ENCODE measurements around the gene MYL5.
"Not testable (repeated sequence)": the region's sequence is repeated elsewhere in the genome, so short reads cannot be mapped to it uniquely, and the experiment has no call there.

MYL5 gene

DNA sequence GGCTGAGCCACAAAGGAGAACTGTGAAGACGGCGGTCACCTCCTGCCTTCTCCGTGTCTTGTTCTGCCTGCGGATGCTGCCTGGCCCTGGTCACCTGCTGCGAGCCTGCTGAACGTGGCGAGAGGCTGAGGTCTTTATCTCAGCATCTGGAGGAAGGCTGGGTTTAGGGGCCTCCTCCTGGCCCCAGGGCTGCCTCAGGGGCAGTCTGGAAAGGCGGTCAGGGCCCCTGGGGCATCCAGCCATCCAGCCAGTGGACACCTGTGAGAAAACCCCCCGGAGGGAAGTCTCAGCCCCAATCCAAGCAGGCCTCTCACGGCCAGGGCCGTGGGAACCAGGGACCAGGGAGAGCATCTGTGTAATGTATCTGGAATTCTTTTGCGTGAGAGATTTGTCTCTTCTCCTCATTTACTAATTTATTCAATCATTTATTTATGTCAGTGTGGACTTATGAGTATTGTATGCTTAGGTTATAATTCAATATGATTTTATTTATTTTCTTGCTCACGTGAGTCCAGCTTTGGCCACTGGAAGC is 37.6 kb upstream of the MYL5 start:
- DNase-seq = no peak

DNA sequence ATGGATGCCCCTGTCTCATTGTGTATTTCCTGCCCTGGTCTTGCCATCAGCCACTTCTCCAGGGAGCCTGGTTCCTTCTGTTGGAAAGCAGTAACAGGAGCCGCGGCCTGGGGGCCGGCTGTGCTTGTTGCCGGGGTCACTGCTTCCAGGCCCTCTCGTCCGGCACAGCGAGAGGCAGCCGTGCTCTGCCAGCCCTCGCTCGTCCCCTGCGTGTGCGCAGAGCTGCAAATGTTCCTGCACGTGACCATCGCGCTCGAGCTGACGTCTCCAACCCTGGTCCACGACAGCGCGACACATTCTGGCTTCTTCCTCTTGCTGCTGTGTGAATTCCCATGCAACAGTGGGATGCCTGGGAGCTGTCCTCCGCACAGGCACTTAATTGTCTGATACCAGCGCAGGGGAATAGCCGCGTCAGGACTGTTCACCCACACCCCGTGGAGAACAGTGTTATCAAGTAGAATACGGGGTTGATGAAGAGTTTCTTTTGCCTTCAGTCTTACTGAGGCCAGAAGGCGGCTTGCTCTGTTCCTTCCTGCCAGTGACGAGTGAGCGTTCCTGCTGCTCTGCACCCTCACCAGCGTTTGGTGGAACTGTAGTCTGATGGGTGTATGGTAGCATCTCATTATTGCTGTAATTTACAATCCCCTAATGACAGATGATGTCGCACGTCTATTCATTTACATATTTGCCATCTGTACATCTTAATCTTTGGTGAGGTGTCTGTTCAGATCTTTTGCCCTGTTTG is 36.6 kb upstream of the MYL5 start:
- no peak for DNase-seq

GRCh38 chr4:642366-642765 is 32.0 kb upstream of the MYL5 start:
- DNase-seq = not testable (repeated sequence)

DNA sequence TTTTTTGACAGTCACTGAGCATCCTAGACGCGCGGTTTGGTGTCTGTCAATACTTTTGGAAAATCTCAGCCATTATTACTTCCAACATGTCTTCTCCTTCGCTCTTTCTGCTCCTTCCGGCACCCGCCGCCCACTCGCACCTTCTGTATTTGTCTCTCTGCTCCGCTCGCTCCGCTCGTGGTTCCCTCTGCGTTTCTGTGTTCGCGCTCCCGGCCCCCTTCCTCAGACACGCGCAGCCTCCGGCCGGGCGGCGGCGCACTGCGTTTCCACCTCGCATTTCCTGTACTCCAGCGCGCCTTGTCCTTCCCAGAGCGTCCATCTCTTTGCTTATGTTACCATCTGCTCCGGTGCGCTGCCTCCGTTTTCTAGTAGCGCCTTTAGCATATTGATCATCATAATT is 27.9 kb upstream of the MYL5 start:
- no peak for DNase-seq

GRCh38 chr4:647481-647880 is 26.9 kb upstream of the MYL5 start:
- no peak for DNase-seq

GRCh38 chr4:648579-649292 is 25.6 kb upstream of the MYL5 start:
- DNase-seq = no peak

GRCh38 chr4:649293-649625 is 25.1 kb upstream of the MYL5 start:
- DNase-seq = no peak

DNA sequence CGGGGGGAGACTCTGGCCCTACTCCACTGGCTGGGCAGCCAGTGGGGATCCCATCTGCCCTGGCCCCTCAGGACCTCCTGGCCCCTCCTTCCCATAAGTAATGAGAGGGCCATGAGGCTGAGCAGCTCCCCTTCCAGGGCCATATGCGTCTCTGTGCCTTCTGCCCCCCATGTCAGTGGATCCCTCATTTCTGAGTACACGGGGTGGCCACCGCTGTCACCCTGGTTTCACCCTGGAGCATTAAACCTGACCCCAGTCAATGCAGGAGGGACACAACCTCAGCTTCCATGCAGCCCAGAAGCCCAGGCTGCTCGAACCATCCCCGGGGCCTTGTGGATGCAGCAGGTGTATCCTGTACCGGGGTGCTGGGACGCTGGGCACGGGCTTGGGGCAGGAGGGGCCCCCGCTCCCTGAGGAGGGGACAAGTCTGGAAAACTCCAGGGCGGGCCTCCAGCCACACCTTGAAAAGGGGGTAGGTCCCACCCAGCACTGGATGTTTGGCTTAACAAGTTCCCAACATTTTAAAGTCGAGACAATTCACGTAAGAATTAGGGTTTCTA is 24.5 kb upstream of the MYL5 start:
- DNase-seq = no peak

GRCh38 chr4:650461-650860 is 23.9 kb upstream of the MYL5 start:
- DNase-seq = no peak

- DNase-seq = no peak
These were observed 23.1 kb upstream of the MYL5 start for GRCh38 chr4:650951-651883.

DNA sequence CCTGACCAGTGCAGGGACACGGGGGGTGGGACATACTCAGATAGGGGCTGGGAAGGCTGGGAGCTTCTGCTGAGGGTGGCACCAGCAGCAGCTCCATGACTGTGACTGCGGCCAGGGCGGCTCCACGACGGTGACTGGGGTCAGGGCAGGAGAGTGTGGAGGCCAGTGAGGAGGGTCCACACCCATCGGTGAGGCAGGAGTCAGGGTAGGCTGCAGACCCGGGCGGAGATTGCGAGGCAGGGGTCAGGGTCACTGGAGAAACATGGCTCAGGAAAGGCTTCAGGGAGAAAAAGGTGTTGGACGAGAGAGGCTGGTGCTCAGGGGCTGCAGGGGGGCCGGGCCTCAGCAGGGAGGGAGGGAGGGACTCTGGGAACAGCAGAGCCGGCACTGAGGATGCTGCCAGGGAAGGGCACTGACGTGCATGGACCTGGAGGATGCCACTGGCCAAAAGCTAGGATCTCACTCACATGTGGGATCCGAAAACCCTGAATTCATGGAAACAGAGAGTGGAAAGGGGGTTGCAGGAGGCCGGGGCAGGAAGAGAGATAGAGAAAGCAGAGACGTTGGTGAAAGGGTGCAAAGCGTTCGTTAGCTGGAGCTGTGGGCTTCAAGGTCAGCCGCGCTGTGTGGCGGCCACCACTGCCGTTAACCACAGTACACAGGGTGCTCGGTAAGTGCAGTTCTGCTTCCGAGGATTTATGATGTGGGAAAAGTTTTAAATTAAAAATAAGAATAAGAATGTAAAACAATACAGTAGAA is 22.3 kb upstream of the MYL5 start:
- DNase-seq = no peak

GRCh38 chr4:653080-653821 is 21.1 kb upstream of the MYL5 start:
- no peak for DNase-seq

DNA sequence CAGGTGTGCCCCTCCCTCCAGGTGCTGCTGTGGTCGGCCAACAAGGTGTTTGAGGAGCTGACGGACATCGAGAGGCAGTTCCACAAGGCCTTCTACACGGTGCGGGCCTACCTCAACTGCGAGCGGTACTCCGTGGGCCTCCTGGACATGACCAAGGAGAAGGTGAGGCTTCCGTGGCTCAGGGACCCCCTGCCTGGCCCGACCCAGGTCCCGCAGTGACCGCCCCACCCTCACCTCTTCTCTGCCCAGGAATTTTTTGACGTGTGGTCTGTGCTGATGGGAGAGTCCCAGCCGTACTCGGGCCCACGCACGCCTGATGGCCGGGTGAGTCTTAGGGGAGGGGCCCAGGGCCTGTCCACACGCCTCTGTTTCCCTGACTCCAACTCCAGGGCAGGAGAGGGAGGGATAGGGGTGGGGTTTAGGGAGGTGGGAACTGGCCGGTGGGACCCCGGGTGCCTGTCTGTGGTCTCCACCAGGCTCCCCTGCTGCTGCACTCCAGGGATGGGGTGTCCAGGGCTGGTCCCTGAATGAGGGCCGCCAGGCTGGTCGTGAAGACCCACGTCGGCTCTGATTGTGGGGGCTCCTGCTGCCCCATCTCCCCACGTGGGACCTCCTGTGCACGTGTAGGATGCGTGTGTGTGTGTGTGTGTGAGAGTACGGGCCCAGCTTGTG is 20.4 kb upstream of the MYL5 start:
- no peak for DNase-seq

DNA sequence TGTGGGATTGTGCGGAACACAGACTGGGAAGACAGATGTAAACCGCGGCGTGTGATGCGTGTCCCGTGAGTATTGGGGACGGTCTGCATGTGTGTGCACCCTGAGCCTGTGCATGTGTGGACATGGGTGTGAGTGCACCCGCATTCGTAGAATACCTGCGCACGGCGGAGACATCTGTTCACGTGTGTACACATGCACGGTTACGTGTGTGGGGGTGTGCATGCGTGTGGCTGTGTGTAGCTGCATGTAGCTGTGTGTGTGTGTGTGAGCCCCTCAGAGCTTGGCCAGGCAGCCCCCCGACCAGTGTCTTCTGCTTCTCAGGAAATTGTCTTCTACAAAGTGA is 19.9 kb upstream of the MYL5 start:
- no peak for DNase-seq

DNA sequence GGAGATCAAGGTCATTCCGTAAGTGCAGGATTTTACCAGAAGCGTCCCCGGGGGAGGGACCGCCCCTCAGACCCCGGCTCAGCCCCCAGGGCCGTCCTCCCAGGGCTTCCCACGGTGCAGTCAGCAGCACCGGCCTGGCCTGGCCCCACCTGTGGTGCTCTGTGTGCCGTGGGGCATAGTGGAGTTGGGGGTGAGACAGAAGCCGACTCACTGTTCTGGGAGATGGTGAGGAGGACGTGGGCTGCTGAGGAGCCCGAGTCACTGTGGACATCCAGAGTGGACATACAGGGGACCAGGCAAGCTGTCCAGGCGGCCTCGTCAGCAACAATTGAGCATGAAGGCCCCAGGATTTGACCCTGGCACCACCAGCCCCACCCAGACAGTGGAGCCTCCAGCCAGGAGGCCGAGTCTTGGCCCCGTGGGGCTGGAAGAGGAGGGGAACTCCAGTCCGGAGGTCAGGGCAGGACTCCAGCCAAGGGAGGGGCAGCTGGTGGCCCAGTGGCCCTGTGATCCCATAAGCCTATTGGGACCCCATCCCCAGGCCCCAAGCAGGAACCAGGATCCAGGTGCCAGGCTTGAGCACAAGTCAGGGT is 19.4 kb upstream of the MYL5 start:
- DNase-seq = no peak

- DNase-seq = no peak
These were observed 18.7 kb upstream of the MYL5 start for GRCh38 chr4:655464-656151.

GRCh38 chr4:656436-657337 is 17.7 kb upstream of the MYL5 start:
- DNase-seq = no peak

- no peak for DNase-seq
These were observed 17.0 kb upstream of the MYL5 start for GRCh38 chr4:657338-657833.
